GM18526 (cell line): ENCODE measurements around the gene ALDH3A1.

Experiments
- POLR2A ChIP-seq: IDR thresholded peaks from 3 replicates; pipeline ENCODE4 v1.6.1; 2011; ENCODE audit not compliant: insufficient read length; ENCODE audit errors: extremely low read depth

The ALDH3A1 gene

DNA sequence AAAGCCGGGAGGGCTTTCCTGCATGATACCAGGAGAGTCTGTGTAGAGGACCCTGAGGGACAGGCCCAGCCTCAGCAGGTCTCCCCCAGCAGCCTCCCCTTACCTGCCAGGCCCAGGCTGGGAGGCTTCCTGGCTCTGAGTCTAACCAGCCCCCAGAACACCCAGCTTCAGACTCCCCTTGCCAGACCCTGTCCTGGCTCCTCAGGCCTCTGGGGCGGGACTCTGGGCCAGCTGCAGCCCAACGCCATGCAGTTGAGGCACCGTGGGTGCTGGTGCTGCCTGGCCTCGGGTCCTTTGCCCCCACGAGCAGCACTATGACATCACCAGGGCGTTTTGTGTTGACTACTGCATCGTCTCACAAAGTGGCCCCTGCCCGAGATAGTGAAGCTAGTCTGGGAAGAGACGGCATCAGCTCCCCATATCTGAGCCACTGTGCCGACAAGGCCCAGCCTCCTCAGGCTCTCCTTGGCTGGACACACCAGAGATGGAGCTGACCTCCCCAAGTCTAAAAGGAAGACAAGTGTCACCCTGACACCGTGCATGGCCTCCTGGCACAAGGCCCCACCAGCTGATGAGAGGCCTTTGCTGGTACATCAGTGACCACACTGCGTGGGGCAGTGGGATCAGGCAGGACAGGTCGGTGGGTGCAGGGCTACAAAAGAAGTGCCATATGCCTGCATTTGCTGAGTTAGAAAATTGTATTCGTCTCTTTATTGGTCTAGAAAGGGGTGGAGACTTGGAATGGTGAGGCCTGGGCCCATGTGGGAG lies 10.6 kb downstream of the ALDH3A1 start:
- TF ChIP-seq POLR2A = no peak

DNA sequence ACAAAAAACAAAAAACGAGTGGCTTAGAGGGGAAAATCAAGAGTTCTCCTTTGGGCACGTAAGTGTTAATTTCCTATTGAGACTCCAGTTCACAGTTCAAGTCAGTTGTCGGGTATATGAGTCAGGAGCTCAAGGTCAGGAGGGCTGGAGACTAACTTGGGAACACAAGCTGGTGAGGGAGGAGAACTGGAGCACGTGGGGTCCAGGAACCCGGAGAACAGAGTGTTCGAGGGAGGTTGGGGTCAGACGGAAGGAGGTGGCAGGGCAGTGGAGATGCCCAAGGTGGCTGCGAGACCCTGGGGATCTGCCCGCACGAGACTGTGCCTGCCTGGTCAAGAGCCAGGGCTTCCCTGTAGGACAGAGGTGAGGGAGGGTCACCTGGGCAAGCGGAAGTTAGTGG lies 12.0 kb downstream of the ALDH3A1 start:
- no peak for TF ChIP-seq POLR2A

DNA sequence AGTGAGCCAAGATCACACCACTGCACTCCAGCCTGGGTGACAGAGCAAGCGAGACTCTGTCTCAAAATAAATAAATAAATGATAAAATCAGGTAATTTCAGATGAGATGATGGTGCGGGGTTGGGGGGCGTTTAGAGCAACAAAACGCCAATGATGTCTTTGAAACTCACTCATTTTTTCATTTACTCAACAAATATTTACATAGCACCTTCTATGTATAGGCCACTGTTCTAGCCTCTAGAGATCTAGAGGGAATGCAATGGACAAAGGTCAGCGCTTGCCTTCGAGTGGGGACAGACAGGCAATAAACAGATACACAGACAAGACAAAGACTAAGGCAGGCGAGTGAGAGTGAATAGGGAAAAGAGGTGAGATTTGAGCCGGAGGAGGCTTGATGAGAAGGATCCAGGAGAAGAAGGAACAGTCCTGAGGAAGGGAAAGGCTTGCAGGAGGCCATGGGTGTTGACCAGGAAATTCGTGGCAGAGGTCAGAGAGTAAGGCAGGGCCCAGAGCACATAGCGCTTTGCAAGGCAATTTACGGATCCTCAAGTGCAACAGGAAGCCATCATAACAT lies 14.1 kb downstream of the ALDH3A1 start:
- TF ChIP-seq POLR2A = no peak

DNA sequence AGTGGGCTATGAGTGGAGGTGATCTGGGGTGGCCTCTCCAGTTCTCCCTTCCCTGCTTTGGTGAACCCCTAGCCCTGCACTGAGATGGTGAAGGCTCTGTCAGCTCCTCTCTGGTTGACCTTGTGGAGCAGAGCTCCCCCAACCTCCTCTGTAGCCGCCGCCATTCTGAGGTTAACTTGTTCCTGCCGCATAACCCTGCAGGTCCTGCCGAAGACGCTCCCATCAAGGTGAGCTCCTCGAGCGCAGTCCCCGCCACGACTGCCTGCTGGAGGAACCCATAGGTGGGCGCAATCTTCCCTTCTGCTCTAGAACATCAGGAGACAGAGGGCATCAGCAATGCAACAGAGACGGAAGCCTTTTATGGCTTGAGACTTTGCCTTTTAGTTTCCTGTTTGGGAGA lies 16.5 kb downstream of the ALDH3A1 start:
- TF ChIP-seq POLR2A = no peak

DNA sequence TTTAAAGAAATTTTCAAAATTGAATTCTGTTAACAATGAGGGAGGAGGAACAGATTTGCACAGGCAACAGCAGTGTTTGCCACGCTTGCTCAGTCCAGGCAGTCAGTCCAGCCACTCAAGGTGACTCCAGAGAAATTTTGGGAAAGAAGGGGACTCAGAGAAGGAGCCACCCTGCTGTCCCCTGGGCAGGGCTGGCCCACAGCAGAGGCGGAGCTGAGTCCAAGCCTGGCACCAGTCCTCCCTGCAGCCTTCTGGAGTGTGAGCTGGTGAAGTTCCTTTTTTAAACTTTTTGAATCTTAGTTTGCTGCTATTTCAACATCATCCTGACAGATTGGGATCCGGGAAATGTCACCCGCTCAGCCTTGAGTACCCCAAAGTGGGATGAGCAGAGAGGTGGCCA lies 17.3 kb downstream of the ALDH3A1 start:
- TF ChIP-seq POLR2A = no peak

DNA sequence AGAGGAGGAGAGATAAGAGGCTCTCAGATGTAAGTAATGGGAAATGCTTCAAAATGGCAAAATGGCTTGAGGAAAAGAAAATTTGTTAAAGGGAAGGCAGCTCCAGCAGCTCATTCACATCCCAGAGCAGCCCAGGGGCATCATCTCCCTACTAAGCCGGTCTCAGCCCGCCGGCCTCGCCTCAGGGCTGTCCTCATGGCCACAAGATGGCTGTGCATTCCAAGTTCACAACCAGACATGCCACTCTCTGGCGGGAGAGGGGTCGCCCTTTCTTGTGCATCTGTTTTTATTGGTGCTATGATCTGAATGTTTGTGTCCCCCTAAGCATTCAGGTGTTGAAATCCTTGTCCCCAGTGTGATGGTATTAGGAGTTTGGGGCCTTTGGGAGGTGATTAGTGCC lies 18.2 kb downstream of the ALDH3A1 start:
- TF ChIP-seq POLR2A = no peak

DNA sequence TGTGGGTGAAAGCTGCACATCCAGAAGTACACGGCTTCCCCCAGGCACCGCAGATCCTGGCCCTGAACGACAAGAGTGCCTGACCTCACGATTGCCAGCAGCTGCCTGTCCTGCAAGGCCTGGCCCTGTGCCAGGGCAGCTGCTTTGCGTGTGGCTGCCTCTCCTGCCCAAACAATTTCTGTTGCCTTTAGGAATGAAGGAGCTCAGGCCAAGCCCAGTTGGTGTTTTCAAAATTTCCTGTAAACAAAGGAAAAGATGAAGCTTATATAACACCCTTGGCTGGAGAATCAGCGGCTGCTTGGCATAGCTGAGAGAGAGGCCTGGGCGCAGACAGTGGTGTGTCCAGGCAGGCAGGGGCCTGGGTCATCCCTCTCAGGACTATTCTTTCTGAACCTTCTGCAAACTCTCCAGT lies 20.0 kb downstream of the ALDH3A1 start:
- no peak for TF ChIP-seq POLR2A

DNA sequence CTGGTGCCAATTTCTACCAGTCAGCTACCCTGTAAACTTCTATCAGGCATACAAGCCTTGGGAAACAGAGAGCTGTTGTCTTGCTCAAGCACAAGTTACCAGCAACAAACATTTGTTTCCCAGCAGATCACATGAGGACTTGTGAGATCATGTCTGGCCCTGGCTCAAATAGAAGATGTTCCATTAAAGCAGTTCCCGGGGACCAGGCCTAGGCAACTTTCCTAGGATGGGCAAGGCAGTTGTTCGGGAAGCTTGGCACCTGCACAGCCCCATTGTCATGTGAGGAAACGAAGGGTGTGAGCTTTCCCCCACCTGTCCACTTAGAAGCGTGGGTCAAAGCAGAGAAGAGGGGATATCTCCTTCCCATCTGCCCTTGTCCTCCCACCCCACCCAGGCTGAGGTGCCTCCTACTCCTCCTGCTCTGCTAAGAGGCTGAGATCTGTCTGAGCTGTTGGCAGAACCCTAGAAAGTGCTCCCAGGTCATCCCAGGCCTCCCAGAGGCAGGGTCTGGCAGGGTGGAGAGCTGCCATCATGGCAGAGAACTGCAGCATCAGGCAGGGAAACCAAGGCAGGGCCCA lies 20.5 kb downstream of the ALDH3A1 start:
- no peak for TF ChIP-seq POLR2A

DNA sequence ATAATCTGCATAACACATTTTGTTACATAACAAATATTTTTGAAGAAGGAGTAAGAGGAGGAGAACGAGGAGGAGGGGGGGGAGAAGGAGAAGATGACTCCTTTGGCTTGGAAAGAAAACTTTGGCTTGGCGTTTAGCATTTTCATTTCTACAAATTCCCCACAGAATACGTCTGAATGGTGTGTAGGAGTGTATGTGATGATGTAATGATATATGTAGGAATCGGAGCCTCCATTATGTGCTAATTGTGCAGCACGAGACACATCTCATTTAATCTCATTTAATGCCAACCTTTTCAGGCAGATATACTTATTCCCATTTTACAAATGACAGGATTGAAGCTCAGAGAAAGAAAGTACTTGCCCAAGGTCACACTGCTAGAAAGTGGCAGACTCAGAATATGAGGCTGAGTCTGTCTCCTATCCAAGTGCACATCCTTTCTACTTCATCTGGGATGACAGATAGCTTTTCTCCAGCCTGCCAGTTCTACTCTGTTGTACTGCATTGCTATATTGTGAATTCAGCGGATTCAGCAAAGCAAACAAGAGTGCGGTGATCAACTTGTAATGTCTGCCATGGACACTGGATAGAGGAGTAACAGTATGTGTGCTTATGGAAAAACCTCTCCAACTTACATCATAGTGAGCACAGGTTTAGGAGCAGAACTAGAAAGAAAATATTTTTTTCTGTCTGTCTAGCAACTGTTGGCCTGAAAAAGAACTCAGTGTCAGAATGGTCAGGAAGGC lies 21.3 kb downstream of the ALDH3A1 start:
- no peak for TF ChIP-seq POLR2A

DNA sequence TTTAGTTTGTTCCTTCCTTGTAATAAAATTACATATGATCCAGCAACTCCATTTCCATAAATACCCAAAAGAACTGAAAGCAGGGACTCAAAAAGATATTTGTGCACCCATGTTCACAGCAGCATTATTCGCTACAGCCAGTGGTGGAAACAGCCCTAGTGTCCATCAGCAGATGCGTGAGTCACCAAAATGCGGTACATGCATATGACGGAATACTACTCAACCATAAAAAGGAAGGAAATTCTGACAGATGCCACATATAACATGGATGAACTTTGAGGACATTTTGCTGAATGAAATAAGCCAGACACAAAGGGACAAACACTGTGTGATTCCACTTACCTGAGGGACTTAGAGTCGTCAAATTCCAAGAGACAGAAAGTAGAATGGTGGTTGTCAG lies 22.6 kb downstream of the ALDH3A1 start:
- no peak for TF ChIP-seq POLR2A

DNA sequence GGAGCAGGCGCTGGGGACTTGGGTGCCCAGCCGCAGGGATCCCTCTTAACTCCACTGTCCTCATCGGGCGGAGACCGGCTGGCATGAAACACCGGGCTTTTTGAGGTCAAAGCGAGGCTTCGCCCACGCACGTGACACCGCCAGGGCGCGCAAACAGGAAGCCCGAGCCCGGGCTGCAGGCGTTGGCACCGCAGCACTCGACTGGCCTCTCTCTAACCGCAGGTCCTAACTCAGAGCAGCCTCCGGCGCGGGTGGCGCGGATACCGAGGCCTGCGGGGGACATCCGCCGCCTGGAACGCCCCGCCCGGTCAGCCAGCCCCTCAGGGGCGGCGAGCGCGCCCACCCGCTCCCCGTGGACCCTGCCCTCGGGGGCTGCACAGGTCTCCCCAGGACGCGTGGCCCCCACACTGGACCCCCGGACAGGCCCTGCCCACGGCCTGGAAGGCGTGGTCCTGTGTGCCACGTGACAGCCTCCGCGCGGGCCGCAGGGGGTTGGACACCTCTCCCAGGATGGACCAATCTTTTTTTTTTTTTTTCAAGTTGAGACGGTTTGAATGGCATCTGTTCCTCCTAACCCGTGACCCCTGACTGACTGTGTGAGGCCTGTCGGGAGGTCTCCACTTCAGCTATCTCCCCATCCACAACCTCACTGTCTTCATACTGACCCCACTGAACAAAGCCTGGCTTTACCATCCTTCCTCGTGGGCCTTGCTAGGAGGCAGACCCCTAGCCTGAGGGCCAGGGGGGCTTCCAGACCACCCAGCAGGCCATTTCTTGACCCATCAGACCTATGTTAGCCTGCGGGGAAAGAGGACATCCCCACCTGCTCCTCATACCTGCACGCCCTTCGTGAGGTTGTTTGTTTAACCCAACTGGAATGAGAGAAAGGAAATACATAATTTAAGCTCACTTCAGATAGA lies 23.3 kb downstream of the ALDH3A1 start:
- TF ChIP-seq POLR2A = no peak

DNA sequence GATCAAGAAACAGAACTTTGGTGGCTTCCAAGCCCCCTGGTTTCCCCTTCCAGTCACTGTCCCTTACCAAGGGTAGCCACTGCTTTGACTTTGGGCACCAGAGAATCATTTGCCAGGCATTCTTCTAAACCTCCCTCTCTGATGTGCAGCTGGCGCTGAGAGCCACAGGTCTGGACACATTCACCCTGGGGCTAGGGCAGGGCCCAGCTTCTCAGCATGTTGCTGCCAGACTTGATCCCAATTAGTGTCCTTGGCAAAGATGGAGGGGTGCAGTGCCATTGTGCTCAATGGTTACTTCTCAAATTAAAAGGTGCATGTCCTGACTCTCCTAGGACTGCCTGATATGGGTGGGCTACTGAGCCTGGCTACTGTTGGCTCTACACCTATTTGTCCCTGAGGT lies 24.1 kb downstream of the ALDH3A1 start:
- no peak for TF ChIP-seq POLR2A

DNA sequence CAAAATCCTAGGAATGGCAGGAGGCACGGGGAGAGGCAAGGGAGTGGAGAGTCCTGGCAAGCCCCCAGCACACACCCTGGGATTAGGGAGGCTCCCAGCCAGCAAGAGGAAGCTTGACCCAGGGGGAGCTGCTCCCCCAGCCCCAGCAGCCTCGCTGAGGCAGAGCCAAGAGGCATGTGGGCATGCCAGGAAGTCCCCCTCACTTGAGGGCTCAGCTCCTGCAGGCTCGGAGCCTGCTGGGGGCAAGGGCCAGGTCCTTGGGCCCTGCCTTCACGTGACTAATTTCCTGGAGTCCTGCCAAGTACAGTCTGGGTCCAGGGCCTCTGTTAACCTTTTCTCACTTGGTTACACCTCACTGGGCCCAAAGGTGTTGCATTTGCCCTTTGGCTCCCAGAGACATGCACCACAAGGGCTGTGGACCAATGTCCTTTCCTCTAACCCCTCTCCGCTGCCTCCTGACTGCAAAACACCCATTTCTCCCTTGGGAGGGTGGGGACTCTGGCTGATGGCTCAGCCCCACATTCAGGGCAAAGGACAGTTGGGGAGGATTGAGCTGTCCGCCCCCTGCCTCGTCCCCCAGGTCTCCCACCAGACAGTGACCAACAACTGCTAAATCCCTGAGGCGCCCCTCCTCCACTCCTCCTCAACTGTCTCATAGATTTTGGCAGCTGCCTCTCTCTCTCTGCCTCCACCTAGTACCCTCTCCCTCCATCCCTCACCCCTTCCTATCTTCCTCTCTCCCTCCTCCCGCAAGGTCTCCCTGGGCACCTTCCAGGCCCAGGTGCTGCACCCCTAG lies 27.3 kb downstream of the ALDH3A1 start:
- no peak for TF ChIP-seq POLR2A

DNA sequence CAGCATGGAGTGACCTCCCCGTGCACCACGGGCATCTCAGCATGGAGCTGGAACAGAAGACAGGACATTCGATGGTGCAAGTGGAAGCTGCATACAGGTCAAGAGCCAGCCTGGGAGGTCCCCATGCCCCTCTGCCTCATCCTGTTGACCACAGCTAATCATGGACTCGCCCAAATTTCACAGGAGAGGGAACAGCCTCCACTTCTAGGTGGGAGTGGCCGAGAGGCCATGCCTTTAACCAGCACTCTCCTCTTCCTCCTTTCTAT lies 28.0 kb downstream of the ALDH3A1 start:
- no peak for TF ChIP-seq POLR2A
